Measurements from ENCODE around the gene SIL1.

- TF ChIP-seq CTCF (conservative IDR thresholded peaks at IDR 0.05; ENCODE audit: low read depth, low read length) (no peak), EZH2 (IDR thresholded peaks at IDR 0.05; ENCODE audit: borderline replicate concordance, low read depth, low read length, poor library complexity, severe bottlenecking) (no peak)
Measured at GRCh38 chr5:138975098-138975847, 222.9 kb downstream of the SIL1 start.
